Small intestine (tissue), 7 donors: ENCODE data around the gene SYNJ2. TPM values are rescaled to one million over a fixed set of nuclear protein-coding genes. Genes with fewer than 3 reads are reported as not detected.
A peak's percentile ranks its signal among the peaks of the same experiment; 100 is the strongest.

Experiments used
- DNase-seq, 2 donors: peaks; one replicate each; pipeline versions ENCODE4 v3.0.0 to v3.0.0-alpha.2; 2013
- FAIRE-seq: peaks from 2 replicates; lab custom pipeline; 2012; peaks lifted over from hg19 to GRCh38; lab: Jason Lieb, UNC
- H3K27ac ChIP-seq, 3 donors: one replicate each; pipeline ENCODE4 v1.5.1; 2013; ENCODE audit warnings: low read length in 2 of 3, mild to moderate bottlenecking in 2 of 3, control low read depth in 1 of 3, inconsistent platforms in 1 of 3, low read depth in 1 of 3, moderate library complexity in 1 of 3
- H3K27me3 ChIP-seq, 3 donors: one replicate each; pipeline ENCODE4 v1.6.1; 2013; ENCODE audit warnings: low read length in 3 of 3, inconsistent platforms in 1 of 3; ENCODE audit not compliant: control insufficient read depth in 3 of 3, insufficient read depth in 3 of 3
- H3K36me3 ChIP-seq, 3 donors: one replicate each; pipeline ENCODE4 v1.6.1; 2013; ENCODE audit warnings: low read length in 3 of 3, inconsistent platforms in 1 of 3, low read depth in 1 of 3, mild to moderate bottlenecking in 1 of 3, moderate library complexity in 1 of 3; ENCODE audit not compliant: control insufficient read depth in 3 of 3, insufficient read depth in 2 of 3
- H3K4me1 ChIP-seq, 3 donors: one replicate each; pipeline ENCODE4 v1.6.1; 2013; ENCODE audit warnings: low read length in 2 of 3, inconsistent platforms in 1 of 3, low read depth in 1 of 3, mild to moderate bottlenecking in 1 of 3, moderate library complexity in 1 of 3; ENCODE audit not compliant: control insufficient read depth in 3 of 3, insufficient read depth in 2 of 3
- H3K4me3 ChIP-seq, 3 donors: one replicate each; pipeline ENCODE4 v1.5.1; 2013; ENCODE audit warnings: low read length in 3 of 3, control low read depth in 1 of 3, inconsistent platforms in 1 of 3, low read depth in 1 of 3, mild to moderate bottlenecking in 1 of 3, moderate library complexity in 1 of 3
- H3K9me3 ChIP-seq, 2 donors: one replicate each; pipeline ENCODE4 v1.6.1; 2013; ENCODE audit warnings: low read depth in 1 of 2, low read length in 1 of 2; ENCODE audit not compliant: control insufficient read depth in 2 of 2, insufficient read depth in 1 of 2
- WGBS, 3 donors: extraction: QIAGEN DNeasy Blood & Tissue Kit; methylation state at CpG; one replicate each; pipeline ENCODE4 v1.1.7; 2013; 5-methylcytosine and 5-hydroxymethylcytosine counted together
- polyA plus RNA-seq, 4 donors: library from polyadenylated mRNA; stranded (reverse) in 3 of 4; unstranded in 1 of 4; fragments of 200-250 nt in 3 of 4; fragments of 120-200 nt in 1 of 4; gene quantifications; one replicate each; pipeline versions ENCODE4 v1.2.1 to v1.2.3, GENCODE V29; 2013
- donor health status: healthy with polysubstance abuse.
- donor health status: control.
- donor health status: control.
- donor health status: Bipolar disorder and iron deficiency.
- donor health status: healthy.

Gene SYNJ2
- polyA plus RNA-seq, 4 donors, result 7.0 to 16.3 (median 9.4) TPM

GRCh38 chr6:158081657-158081935 lies 99.9 kb downstream of the SYNJ2 start:
- H3K4me1 ChIP-seq, result no peaks in the 10 kb centered on the region
- FAIRE-seq, result no peak
- no peaks in the 10 kb centered on the region for H3K27me3 ChIP-seq
- H3K36me3 ChIP-seq, result peaks cover 12 to 78% (median 17%) of the 10 kb centered on the region in 3 donors
- H3K27ac ChIP-seq, result no peak overlapping the region
- DNase-seq, result no peak
- no peak overlapping the region for H3K4me3 ChIP-seq
- H3K9me3 ChIP-seq, result no peaks in the 10 kb centered on the region
- WGBS, 3 donors, result 92 to 96% (median 95%) methylated on average over 6 of the region's 6 CpGs

DNA sequence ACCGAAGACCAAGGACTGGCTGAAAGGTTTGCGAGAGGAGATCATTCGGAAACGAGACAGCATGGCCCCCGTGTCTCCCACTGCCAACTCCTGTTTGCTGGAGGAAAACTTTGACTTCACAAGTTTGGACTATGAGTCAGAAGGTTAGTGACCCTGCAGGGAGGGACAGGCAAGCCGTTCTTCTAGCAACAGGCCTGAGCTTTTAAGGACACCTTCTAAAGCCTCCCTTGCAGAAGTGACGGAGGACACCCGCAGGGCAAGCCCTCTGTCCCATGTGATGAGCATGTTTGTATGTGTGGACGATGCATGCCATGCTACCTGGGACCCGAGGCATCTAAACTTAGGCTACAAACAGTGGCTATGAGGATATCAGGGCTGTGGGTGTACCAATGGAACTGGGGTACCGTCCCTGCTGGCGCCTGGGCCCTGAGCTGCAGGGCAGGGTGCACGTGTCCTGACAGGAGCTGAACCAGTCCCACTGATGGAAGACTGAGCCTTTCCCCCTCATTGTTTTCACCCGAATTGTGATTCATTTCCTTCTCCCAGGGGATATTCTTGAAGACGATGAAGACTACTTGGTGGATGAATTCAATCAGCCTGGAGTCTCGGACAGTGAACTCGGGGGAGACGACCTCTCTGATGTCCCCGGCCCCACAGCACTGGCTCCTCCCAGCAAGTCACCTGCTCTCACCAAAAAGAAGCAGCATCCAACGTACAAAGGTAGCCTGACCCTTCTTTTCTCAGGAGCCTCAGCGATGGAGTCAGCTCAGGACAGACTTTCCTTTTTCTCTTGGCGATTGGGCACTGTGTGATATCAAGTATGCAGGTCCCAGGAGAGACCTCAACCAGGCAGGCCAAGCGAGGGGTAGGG lies 102.0 kb downstream of the SYNJ2 start:
- DNase-seq (no peak), FAIRE-seq (no peak)
- H3K4me1 ChIP-seq, result no peaks in the 10 kb centered on the region
- no peak overlapping the region for H3K4me3 ChIP-seq
- 89 to 91% (median 90%) methylated on average over 23 of the region's 23 CpGs for WGBS, 3 donors
- H3K27me3 ChIP-seq, result no peaks in the 10 kb centered on the region
- H3K27ac ChIP-seq, result no peak overlapping the region
- H3K9me3 ChIP-seq, result no peaks in the 10 kb centered on the region
- peaks cover 16 to 80% (median 17%) of the 10 kb centered on the region in 3 donors for H3K36me3 ChIP-seq

DNA sequence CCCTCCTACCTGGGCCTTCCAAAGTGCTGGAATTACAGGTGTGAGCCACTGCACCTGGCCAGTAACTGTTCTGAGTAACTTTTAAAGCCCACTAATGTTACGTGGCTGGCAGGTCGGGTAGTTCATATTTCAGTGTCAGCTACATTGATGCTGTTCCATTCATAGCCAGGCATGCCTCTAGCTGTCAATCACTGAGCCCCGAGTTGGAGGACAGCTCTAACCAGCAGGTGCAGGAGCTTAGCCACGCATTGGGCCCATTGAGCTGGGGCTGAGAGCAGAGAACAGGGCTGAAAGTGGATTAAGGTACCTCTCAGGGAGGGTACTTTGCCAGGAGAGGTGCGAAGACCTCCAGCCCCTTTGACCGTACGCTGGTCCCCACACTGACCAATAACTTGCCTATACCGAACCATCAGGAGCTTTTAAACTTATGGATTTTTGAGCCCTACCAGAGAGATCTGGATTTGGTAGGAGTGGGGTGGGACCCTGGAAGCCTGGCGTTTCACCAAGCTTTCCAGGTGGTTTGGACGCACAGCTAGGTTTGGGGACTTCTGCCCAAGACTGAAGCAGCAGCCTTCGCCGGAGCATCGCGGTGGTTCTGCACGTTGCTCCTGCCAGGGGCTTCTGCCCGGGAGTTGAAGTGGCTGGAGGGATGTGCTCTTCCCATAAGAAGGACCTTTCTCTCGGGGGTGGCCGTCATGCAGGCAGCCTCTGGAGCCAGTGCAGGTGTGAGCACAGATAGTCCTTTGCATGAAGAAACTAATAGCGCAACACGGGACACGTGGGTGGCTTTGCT lies 103.8 kb downstream of the SYNJ2 start:
- Histone ChIP-seq H3K27ac (no peak overlapping the region), H3K4me3 (no peak overlapping the region), H3K4me1 (no peaks in the 10 kb centered on the region), H3K9me3 (no peaks in the 10 kb centered on the region), H3K36me3 (peaks cover 15 to 79% (median 18%) of the 10 kb centered on the region in 3 donors), H3K27me3 (no peaks in the 10 kb centered on the region)
- DNase-seq (no peak), FAIRE-seq (no peak)
- 85 to 93% (median 91%) methylated on average over 20 to 21 of the region's 21 CpGs for WGBS, 3 donors

- Histone ChIP-seq H3K4me1 (no peaks in the 10 kb centered on the region), H3K36me3 (peaks cover 15 to 79% (median 15%) of the 10 kb centered on the region in 3 donors), H3K4me3 (no peak overlapping the region), H3K27me3 (no peaks in the 10 kb centered on the region), H3K27ac (no peak overlapping the region), H3K9me3 (no peaks in the 10 kb centered on the region)
- no peak for DNase-seq
- no peak for FAIRE-seq
- 79 to 97% (median 81%) methylated on average over 2 of the region's 2 CpGs for WGBS, 3 donors
These were observed 104.4 kb downstream of the SYNJ2 start for GRCh38 chr6:158086054-158086503.

DNA sequence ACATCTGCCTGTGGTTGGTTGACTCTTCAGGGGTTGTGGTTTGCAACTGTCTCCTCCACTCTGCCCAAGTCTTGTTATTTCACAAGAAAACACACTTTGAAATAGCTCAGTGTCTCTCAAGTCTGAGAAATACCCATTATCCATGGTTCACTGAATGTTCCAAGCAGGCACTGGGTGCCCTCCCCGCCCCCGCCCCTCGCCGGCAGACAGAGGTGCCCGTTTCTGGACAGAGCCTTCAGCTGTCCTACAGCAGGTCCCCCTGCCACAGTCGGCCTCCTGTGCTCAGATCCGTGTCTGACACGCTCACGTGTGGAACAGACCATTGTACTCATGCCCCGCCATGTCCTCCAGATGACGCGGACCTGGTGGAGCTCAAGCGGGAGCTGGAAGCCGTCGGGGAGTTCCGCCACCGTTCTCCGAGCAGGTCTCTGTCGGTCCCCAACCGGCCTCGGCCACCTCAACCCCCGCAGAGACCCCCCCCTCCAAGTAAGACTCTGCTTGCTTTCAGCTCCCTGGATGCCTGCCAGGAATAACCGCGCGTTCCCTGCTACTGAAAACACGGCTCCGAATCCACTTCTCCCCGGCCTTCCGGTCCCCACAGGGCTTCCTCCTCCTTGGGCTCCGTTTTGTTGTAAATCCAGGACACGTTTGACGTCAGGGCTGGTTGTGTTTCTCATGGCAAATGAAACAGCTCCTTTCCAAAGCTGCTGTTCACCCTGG lies 105.0 kb downstream of the SYNJ2 start:
- no peak for FAIRE-seq
- WGBS, 3 donors, result 80 to 95% (median 93%) methylated on average over 30 to 32 of the region's 32 CpGs
- Histone ChIP-seq H3K4me1 (no peaks in the 10 kb centered on the region), H3K27ac (peak overlapping the region in 1 of 3 donors; percentile 5), H3K4me3 (no peak overlapping the region), H3K27me3 (no peaks in the 10 kb centered on the region), H3K36me3 (peaks cover 15 to 78% (median 15%) of the 10 kb centered on the region in 3 donors), H3K9me3 (no peaks in the 10 kb centered on the region)
- DNase-seq, result no peak

DNA sequence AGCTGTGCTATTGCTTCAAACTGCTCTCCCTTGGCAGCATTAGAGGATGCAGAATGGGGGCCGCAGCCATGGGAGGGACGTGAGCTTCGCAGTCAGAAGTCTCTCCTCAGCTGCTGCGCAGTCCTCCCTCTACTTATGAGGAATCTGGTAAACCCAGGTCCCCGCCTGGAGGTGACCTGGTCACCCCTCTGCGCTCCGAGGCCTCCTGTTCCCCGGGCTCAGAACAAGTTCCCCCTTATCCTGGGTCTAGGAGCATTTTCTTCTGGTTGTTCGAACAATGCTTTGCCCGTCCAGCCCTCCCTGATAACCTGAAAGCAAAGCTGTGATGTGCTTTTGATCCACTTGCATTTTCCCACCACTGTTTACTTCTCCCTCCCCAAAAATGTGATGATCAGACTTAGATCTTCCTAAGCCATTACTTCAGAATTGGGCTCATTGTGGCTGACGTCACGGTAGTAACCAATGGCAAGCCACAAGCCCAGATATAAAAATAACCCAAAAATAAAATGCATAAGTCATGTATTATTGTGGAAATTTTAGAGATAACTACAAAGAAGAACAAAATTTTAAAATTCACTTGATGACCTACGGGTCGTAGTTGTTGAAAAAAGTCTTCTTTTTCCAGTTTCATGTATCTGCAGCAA lies 105.7 kb downstream of the SYNJ2 start:
- H3K4me1 ChIP-seq, result no peaks in the 10 kb centered on the region
- no peaks in the 10 kb centered on the region for H3K9me3 ChIP-seq
- no peaks in the 10 kb centered on the region for H3K27me3 ChIP-seq
- peaks cover 13 to 79% (median 19%) of the 10 kb centered on the region in 3 donors for H3K36me3 ChIP-seq
- 90 to 96% (median 90%) methylated on average over 14 of the region's 14 CpGs for WGBS, 3 donors
- no peak overlapping the region for H3K4me3 ChIP-seq
- peak overlapping the region in 1 of 3 donors; percentile 5 for H3K27ac ChIP-seq
- DNase-seq (no peak), FAIRE-seq (no peak)

DNA sequence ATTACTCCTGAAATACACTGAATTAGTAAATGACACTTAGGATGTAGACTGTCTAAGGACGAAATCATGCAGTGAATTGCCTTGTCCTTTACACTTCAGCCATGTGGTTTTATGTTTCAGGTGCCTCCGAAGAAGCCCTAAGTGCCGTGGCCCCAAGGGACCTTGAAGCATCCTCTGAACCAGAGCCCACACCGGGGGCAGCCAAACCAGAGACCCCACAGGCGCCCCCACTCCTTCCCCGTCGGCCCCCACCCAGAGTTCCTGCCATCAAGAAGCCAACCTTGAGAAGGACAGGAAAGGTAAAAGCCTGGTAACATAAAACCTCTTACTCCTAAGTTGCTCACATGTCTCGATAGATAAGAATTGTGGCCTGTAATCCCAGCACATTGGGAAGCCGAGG lies 111.1 kb downstream of the SYNJ2 start:
- peaks cover 12 to 66% (median 14%) of the 10 kb centered on the region in 3 donors for H3K36me3 ChIP-seq
- FAIRE-seq, result no peak
- 96 to 99% (median 97%) methylated on average over 9 of the region's 9 CpGs for WGBS, 3 donors

DNA sequence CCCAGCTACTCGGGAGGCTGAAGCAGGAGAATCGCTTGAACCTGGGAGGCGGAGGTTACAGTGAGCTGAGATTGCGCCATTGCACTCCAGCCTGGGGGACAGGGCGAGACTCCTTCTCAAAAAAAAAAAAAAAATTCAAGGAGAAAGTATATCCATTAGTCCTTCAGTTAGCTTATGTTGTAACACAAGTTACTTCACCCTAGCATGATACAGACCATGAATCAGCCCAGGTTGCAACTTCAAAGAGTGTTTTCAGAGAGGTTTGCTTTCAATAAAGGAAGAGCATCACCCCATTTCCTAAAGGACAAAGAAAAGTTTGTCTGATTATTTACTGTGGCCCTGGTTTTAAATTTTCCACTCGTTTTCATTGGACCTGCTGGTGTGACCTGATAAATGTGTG lies 113.4 kb downstream of the SYNJ2 start:
- H3K27me3 ChIP-seq, result no peaks in the 10 kb centered on the region
- no peak overlapping the region for H3K27ac ChIP-seq
- no peak for FAIRE-seq
- peaks cover 9 to 54% (median 14%) of the 10 kb centered on the region in 3 donors for H3K36me3 ChIP-seq
- H3K4me3 ChIP-seq, result no peak overlapping the region
- H3K4me1 ChIP-seq, result no peaks in the 10 kb centered on the region
- H3K9me3 ChIP-seq, result no peaks in the 10 kb centered on the region
- WGBS, 3 donors, result 92 to 94% (median 93%) methylated on average over 6 of the region's 6 CpGs
- no peak for DNase-seq

More for the DNA sequence above, 111.1 kb downstream of the SYNJ2 start:
- no peak for DNase-seq
- Histone ChIP-seq H3K27me3 (no peaks in the 10 kb centered on the region), H3K4me1 (no peaks in the 10 kb centered on the region), H3K27ac (no peak overlapping the region), H3K9me3 (no peaks in the 10 kb centered on the region), H3K4me3 (no peak overlapping the region)
